Suppressor macrophage (primary cell): Measurements from ENCODE around the gene TBC1D3B.
"Not testable (repeated sequence)": the region's sequence is repeated elsewhere in the genome, so short reads cannot be mapped to it uniquely, and the experiment has no call there.

Experiments
- DNase-seq, 4 experiments: peaks; one replicate each; pipeline ENCODE4 v3.0.0-alpha.2; 2020 to 2022

The TBC1D3B gene

GRCh38 chr17:36198831-36199465, 22.5 kb upstream of the TBC1D3B start:
- DNase-seq: peak; percentile 76 to 95 (median 84)

- peak; percentile 78 to 98 (median 89) for DNase-seq
These were observed 20.9 kb upstream of the TBC1D3B start for GRCh38 chr17:36197387-36197703.

GRCh38 chr17:36196131-36196486, 19.7 kb upstream of the TBC1D3B start:
- no peak for DNase-seq

GRCh38 chr17:36195434-36196130, 19.1 kb upstream of the TBC1D3B start:
- peak in 3 of 4 experiments; percentile 46 to 58 (median 54) for DNase-seq

- DNase-seq: peak in 3 of 4 experiments; percentile 38 to 56 (median 39)
These were observed 18.5 kb upstream of the TBC1D3B start for GRCh38 chr17:36194832-36195433.

GRCh38 chr17:36194147-36194831, 17.9 kb upstream of the TBC1D3B start:
- not testable (repeated sequence) for DNase-seq

- DNase-seq: no peak
These were observed 16.9 kb upstream of the TBC1D3B start for GRCh38 chr17:36193216-36193775.

- DNase-seq: peak in 1 of 4 experiments; percentile 14
These were observed 14.3 kb upstream of the TBC1D3B start for GRCh38 chr17:36190549-36191330.

GRCh38 chr17:36189993-36190392, 13.6 kb upstream of the TBC1D3B start:
- DNase-seq: peak in 2 of 4 experiments; percentile 60 to 63

GRCh38 chr17:36188891-36189306, 12.5 kb upstream of the TBC1D3B start:
- DNase-seq: peak; percentile 90 to 100 (median 98)

- DNase-seq: peak; percentile 61 to 90 (median 76)
These were observed 11.7 kb upstream of the TBC1D3B start for GRCh38 chr17:36187943-36188665.

GRCh38 chr17:36186810-36187763, 10.7 kb upstream of the TBC1D3B start:
- peak in 3 of 4 experiments; percentile 38 to 62 (median 44) for DNase-seq

- DNase-seq: peak in 1 of 4 experiments; percentile 19
These were observed 9.0 kb upstream of the TBC1D3B start for GRCh38 chr17:36185416-36185815.

- DNase-seq: peak in 2 of 4 experiments; percentile 32 to 35
These were observed 7.8 kb upstream of the TBC1D3B start for GRCh38 chr17:36184023-36184765.

- peak; percentile 87 to 94 (median 92) for DNase-seq
These were observed 6.8 kb upstream of the TBC1D3B start for GRCh38 chr17:36183001-36183971.

GRCh38 chr17:36182176-36183000, 6.0 kb upstream of the TBC1D3B start:
- DNase-seq: no peak
